Stimulated activated CD8-positive, alpha-beta memory T cell treated with anti-CD3 and anti-CD28 coated beads, Interleukin-12 subunit alpha, Interleukin-12 subunit beta, amount 100 ng/mL, for 4 hours (primary cell): ENCODE results near the gene NPFF.
"Not testable (repeated sequence)": the region's sequence is repeated elsewhere in the genome, so short reads cannot be mapped to it uniquely, and the experiment has no call there.

ENCODE experiments used
- DNase-seq: peaks from one replicate; pipeline ENCODE4 v3.0.0-alpha.2; 2020; ENCODE audit warnings: low read depth

The NPFF gene

DNA sequence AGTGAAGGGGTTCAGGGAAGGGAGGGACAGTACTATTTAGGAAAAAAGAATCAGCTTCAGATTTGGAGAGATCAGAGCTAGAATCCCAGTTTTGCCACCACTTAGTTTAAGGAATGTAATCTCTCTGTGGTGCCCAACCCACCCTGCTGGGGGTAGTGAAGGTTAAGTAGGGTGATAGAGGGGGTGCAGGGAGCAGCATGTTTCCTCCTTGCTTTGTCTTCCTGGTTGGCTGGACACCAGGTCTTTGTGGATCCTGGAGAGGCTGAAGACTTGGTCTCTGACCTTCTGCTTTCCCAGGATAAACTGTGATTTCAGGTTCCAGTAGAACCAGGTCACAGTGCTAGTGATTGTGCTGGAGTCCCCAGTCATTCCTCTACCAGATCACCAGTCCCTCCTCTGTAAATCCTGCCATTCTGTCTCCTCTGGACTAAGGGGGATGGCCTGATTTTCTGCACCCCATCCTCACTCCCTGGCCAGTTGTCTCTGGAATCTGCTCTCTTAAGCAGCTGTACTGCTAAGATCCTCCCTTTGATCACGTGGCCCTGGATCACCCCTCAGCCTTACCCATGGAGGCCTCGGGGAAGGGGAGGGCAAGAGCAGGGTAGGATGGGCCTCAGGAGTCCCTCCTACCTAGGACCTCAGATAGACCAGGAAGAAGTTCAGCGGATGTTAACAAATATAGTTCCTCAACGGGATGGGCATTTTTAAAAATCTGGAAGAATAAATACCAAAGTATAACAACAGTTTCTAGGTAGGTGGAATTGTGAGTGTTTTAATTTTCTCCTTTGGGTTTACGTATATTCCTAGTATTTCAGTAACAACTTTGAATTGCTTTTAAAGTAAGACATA is 11.2 kb downstream of the NPFF start:
- no peak for DNase-seq

GRCh38 chr12:53493610-53494391 is 13.5 kb downstream of the NPFF start:
- DNase-seq: no peak

- peak; percentile 78 for DNase-seq
Observed at GRCh38 chr12:53492830-53493609, 14.3 kb downstream of the NPFF start.

- DNase-seq: no peak
Observed at GRCh38 chr12:53492188-53492587, 15.1 kb downstream of the NPFF start.

DNA sequence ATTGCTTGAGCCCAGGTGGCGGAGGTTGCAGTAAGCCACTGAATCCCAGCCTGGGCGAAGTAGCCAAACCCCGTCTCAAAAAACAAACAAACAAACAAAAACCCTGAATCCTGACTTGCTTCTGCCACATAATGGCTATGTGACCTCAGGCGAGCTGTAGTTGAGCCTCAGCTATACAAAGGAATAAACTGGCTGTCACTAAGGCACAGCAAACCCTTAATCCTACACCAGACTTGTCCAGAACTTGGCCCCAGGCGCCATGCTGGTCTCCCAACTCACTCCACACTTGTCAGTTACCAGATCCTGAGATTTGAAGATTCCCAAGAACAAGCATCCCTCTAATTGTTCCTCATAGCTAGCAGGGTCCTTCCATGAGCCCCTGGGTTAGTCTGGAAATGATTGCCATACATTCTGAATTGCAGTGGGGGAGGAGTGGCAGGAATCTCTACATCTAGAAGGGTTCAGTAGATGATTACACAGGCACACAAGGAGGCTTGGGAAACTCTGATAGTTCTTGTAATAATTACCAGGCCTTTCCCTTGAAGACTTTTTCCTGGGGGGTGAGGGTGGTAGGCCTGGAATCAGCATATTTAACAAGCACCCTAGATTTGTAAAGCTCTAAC is 17.9 kb downstream of the NPFF start:
- DNase-seq: no peak

DNA sequence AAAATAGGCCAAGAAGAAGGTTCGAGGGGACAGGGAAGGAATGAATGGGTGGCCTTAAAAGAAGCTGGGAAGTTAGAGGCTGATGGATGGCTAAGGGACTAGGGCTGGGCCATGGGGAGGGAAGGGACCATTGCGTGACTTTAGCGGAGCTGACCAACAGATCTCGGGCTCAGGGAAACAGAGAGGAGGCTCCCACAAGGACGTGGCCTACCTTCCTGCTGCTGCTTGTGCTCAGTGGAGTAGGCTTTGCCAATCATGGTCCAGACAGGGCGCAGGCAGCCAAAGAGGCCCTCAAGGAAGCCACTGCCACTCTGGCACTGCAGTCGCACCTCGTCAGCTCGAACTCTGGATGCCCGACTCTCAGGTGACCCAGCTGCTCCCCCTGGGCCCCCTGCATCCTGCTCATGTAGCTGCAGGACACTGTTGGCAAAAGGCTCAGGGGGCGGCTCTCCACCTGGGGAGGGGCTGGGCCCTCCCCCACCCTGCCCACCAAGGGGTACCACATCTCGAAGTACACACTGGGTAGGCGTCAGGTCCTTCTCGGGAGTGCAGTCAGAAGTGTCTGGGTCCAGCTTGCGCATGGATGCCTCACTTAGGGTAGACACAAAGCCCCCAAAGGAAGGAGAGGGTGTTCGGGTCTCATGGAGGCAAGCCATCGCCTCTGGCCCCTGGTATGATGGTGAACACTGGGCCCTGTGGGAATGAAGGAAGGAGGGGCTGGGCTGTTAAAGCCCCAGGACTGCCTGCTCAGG is 20.4 kb downstream of the NPFF start:
- no peak for DNase-seq

- DNase-seq: no peak
Observed at GRCh38 chr12:53485955-53486735, 21.1 kb downstream of the NPFF start.

- DNase-seq: no peak
Observed at GRCh38 chr12:53484686-53485575, 22.4 kb downstream of the NPFF start.

DNA sequence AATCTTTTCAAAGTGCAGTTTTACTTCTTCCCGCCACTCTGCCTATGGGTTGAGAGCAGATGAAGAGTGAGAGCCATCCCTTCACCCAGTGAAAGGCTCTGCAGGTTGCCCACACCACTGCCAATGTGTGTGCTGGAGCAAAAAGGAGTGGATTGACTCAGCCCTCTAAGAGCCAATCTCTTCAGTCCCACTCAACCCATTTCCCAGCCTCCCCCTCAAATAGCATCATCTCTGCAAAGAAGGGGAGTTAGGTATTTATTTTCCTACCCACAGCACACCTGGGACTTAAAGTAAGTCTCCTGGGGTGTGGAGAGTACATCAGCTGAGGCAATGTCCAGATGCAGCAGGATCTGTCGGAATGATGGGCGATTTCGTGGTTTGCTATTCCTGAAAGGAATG is 23.3 kb downstream of the NPFF start:
- DNase-seq: no peak

GRCh38 chr12:53483225-53483978 is 23.9 kb downstream of the NPFF start:
- DNase-seq: no peak

- no peak for DNase-seq
Observed at GRCh38 chr12:53482626-53483168, 24.6 kb downstream of the NPFF start.

- no peak for DNase-seq
Observed at GRCh38 chr12:53481939-53482586, 25.2 kb downstream of the NPFF start.

DNA sequence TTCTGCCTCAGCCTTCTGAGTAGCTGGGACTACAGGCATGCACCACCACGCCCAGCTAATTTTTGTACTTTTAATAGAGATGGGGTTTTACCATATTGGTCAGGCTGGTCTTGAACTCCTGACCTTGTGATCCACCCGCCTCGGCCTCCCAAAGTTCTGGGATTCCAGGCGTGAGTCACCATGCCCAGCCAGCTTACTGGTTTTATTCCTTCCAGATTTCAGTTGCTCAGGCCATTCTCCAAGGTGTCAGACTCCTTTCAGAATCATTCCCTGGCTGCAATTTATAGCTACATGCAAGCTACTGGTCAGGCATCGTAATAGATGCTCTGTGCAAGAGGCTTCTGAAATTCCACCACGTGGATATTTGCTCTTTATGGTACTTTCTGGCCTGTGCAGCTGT is 25.8 kb downstream of the NPFF start:
- not testable (repeated sequence) for DNase-seq

DNA sequence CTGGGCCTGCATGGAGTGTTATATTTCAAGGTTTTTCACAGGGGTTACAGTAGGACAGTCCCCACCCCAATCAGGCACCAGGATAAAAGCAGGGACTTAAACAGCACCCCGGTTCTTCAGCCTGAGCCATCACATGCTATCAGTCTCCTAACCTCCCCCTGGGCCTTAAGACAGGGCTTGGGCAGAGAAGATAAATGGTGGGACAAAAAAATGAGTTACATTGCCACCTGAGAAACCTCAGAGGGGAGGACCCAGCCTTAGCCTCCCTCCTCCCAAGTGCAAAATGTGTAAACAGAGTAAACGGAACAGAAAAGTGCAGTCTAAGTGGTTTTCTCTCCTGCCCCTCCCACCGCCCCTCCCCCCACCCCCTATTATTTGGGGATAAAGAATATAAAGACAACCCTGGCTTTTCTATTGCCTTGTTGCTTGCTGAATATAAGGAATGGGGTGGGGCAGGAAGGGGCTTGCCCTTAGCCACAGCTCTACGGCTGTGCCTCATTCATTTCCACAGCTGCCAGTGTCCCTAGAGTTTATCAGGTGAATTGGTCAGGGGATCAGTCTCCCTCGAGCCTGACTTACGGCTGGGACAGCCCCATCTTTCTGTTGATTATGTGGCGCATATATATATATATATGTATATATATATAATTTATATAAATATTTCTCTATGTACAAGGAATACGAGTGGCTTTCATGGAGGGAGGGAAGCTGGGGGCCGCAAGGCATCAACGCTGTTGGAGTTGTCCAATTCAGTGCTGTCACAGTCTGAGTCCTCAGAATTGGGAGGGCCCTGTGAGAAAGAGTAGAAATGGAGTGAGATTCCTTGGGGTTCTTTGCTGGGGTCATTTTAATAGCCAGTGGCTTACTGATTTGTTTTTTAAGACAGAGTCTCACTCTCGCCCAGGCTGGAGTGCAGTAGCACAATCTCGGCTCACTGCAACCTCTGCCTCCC is 26.5 kb downstream of the NPFF start:
- DNase-seq: no peak

GRCh38 chr12:53479331-53479730 is 28.0 kb downstream of the NPFF start:
- no peak for DNase-seq

DNA sequence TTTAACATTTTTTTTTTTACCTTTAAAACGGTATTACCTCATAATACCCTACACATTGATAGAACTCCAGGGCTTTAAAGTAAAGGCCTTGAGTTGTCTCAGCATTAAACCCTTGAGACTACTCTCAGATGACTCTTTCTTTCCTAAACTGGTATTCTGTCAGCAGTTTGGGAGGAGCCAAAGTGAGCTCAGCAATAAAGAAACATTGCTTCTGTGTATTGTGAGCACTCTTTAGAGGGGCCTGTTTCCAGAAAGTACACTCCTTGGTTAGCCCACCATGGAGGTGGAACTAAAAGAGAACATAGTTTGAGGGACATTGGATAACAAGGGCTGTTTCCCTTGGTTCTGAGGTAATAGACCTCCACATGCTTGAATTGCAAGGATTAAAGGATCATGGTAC is 28.4 kb downstream of the NPFF start:
- DNase-seq: no peak

- no peak for DNase-seq
Observed at GRCh38 chr12:53476769-53477209, 30.5 kb downstream of the NPFF start.
